Measurements from ENCODE around the gene GJA10. TPM values are rescaled to one million over a fixed set of nuclear protein-coding genes. Genes with fewer than 3 reads are reported as not detected.

GJA10 gene
- polyA plus RNA-seq, 3 donors = not detected

DNA sequence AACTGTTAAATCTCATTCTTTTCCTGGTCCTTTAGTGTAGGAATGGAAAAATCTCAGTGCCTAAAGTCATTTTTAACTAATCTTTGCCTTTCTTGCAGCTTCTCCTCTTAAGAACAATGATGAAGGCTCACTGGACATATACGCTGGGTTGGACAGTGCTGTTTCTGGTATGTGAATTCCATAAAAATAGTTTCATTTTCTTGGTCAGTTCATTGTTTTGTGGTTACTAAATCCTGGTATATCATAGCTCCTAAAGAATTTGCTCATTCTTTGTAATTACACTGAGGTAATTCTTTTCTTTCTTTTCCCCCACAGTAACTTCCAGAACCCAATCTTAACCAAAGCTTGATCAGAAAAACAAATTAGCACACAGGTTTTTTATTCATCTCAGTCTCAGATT lies 41.2 kb upstream of the GJA10 start:
- Histone ChIP-seq H3K27me3 (ENCODE audit: control insufficient read depth in 2 of 2, insufficient read depth in 2 of 2, low read length in 2 of 2) (no peaks in the 10 kb centered on the region), H4K20me1 (ENCODE audit: insufficient read depth, low read length) (no peaks in the 10 kb centered on the region), H3K4me2 (replicated peaks; ENCODE audit: extremely low read depth, low read length, poor library complexity, severe bottlenecking) (no peak overlapping the region), H3K79me2 (ENCODE audit: insufficient read depth, low read length) (no peaks in the 10 kb centered on the region), H3K27ac (ENCODE audit: low read depth in 1 of 2, low read length in 2 of 2) (no peak overlapping the region), H3K9ac (ENCODE audit: insufficient read depth, low read length, poor library complexity, severe bottlenecking) (no peak overlapping the region), H3K4me1 (ENCODE audit: control insufficient read depth in 1 of 2, insufficient read depth in 2 of 2, low read length in 2 of 2) (peaks cover 2 to 3% of the 10 kb centered on the region in 2 donors), H2AFZ (ENCODE audit: insufficient read depth, low read depth, low read length, poor library complexity, severe bottlenecking) (no peak overlapping the region), H3K36me3 (replicated peaks in 1 of 2; ENCODE audit: control insufficient read depth in 1 of 2, insufficient read depth in 2 of 2, low read length in 2 of 2) (peaks cover 61 to 89% of the 10 kb centered on the region in 2 donors), H3K4me3 (replicated peaks in 1 of 3; ENCODE audit: low read depth in 2 of 3, low read length in 3 of 3) (no peak overlapping the region), H3K9me3 (replicated peaks in 1 of 2; ENCODE audit: control insufficient read depth in 1 of 2, insufficient read depth in 1 of 2, low read length in 2 of 2) (no peaks in the 10 kb centered on the region)
- Mint-ChIP-seq H3K9me3 (no peaks in the 10 kb centered on the region), H3K4me3 (no peak overlapping the region), H3K27me3 (ENCODE audit: low read depth in 3 of 3) (no peaks in the 10 kb centered on the region), H3K36me3 (peaks cover 71 to 91% of the 10 kb centered on the region in 2 donors), H3K4me1 (peaks cover 6% of the 10 kb centered on the region), H3K27ac (peak overlapping the region in 1 of 7 donors; percentile 2)
- TF ChIP-seq, protein P1, sequence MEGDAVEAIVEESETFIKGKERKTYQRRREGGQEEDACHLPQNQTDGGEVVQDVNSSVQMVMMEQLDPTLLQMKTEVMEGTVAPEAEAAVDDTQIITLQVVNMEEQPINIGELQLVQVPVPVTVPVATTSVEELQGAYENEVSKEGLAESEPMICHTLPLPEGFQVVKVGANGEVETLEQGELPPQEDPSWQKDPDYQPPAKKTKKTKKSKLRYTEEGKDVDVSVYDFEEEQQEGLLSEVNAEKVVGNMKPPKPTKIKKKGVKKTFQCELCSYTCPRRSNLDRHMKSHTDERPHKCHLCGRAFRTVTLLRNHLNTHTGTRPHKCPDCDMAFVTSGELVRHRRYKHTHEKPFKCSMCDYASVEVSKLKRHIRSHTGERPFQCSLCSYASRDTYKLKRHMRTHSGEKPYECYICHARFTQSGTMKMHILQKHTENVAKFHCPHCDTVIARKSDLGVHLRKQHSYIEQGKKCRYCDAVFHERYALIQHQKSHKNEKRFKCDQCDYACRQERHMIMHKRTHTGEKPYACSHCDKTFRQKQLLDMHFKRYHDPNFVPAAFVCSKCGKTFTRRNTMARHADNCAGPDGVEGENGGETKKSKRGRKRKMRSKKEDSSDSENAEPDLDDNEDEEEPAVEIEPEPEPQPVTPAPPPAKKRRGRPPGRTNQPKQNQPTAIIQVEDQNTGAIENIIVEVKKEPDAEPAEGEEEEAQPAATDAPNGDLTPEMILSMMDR (IDR thresholded peaks at IDR 0.05) = no peak
- no CpG with 5 or more reads among the region's 1 CpG for WGBS (ENCODE audit: insufficient coverage)
- no peak for DNase-seq
- intact Hi-C loops (cut with micrococcal nuclease) = no loop called here

DNA sequence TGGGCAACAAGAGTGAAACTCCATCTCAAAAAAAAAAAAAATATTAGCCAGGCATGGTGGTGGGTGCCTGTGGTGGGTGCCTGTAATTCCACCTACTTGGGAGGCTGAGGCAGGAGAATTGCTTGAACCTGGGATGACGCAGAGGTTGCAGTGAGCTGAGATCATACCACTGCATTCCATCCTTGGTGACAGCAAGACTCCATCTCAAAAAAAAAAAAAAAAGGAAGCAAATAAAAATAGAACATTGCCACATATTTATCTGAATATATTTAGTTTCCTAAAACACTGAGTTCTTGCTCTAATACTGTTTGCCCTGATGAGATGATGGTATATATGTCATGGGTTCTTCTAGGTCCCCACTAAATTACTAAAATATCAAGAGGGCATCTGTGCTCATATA lies 36.2 kb upstream of the GJA10 start:
- no peaks in the 10 kb centered on the region for H3K9me3 Mint-ChIP-seq
- Histone ChIP-seq H3K4me2 (replicated peaks; ENCODE audit: extremely low read depth, low read length, poor library complexity, severe bottlenecking) (no peak overlapping the region), H3K36me3 (replicated peaks in 1 of 2; ENCODE audit: control insufficient read depth in 1 of 2, insufficient read depth in 2 of 2, low read length in 2 of 2) (peaks cover 69 to 91% of the 10 kb centered on the region in 2 donors), H3K9ac (ENCODE audit: insufficient read depth, low read length, poor library complexity, severe bottlenecking) (no peak overlapping the region), H3K79me2 (ENCODE audit: insufficient read depth, low read length) (no peaks in the 10 kb centered on the region), H3K27me3 (ENCODE audit: control insufficient read depth in 2 of 2, insufficient read depth in 2 of 2, low read length in 2 of 2) (no peaks in the 10 kb centered on the region), H3K9me3 (replicated peaks in 1 of 2; ENCODE audit: control insufficient read depth in 1 of 2, insufficient read depth in 1 of 2, low read length in 2 of 2) (no peaks in the 10 kb centered on the region), H3K4me1 (ENCODE audit: control insufficient read depth in 1 of 2, insufficient read depth in 2 of 2, low read length in 2 of 2) (peaks cover 4 to 6% of the 10 kb centered on the region in 2 donors), H3K27ac (ENCODE audit: low read depth in 1 of 2, low read length in 2 of 2) (peak overlapping the region in 1 of 2 donors; percentile 14), H3K4me3 (replicated peaks in 1 of 3; ENCODE audit: low read depth in 2 of 3, low read length in 3 of 3) (no peak overlapping the region), H4K20me1 (ENCODE audit: insufficient read depth, low read length) (no peaks in the 10 kb centered on the region), H2AFZ (ENCODE audit: insufficient read depth, low read depth, low read length, poor library complexity, severe bottlenecking) (no peak overlapping the region)
- DNase-seq = peak in 1 of 3 donors; percentile 4
- H3K27me3 Mint-ChIP-seq (ENCODE audit: low read depth in 3 of 3) = peaks cover 0 to 2% (median 0%) of the 10 kb centered on the region in 3 donors
- peak overlapping the region in 2 of 7 donors; percentile 45 to 69 for H3K27ac Mint-ChIP-seq
- peaks cover 71 to 96% of the 10 kb centered on the region in 2 donors for H3K36me3 Mint-ChIP-seq
- no CpG with 5 or more reads among the region's 1 CpG for WGBS (ENCODE audit: insufficient coverage)
- H3K4me3 Mint-ChIP-seq = no peak overlapping the region
- TF ChIP-seq, protein P1 (IDR thresholded peaks at IDR 0.05) = no peak
- peaks cover 8% of the 10 kb centered on the region for H3K4me1 Mint-ChIP-seq
- intact Hi-C loops (cut with micrococcal nuclease) = no loop called here
